Left forelimb (tissue), 1 donor: Measurements from ENCODE around the gene GSDMA.
A peak's percentile ranks its signal among the peaks of the same experiment; 100 is the strongest.

Experiments
- DNase-seq: peaks from one replicate; pipeline ENCODE4 v3.0.0-alpha.2; 2018; ENCODE audit warnings: low spot score

Gene GSDMA, protein sequence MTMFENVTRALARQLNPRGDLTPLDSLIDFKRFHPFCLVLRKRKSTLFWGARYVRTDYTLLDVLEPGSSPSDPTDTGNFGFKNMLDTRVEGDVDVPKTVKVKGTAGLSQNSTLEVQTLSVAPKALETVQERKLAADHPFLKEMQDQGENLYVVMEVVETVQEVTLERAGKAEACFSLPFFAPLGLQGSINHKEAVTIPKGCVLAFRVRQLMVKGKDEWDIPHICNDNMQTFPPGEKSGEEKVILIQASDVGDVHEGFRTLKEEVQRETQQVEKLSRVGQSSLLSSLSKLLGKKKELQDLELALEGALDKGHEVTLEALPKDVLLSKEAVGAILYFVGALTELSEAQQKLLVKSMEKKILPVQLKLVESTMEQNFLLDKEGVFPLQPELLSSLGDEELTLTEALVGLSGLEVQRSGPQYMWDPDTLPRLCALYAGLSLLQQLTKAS

DNA sequence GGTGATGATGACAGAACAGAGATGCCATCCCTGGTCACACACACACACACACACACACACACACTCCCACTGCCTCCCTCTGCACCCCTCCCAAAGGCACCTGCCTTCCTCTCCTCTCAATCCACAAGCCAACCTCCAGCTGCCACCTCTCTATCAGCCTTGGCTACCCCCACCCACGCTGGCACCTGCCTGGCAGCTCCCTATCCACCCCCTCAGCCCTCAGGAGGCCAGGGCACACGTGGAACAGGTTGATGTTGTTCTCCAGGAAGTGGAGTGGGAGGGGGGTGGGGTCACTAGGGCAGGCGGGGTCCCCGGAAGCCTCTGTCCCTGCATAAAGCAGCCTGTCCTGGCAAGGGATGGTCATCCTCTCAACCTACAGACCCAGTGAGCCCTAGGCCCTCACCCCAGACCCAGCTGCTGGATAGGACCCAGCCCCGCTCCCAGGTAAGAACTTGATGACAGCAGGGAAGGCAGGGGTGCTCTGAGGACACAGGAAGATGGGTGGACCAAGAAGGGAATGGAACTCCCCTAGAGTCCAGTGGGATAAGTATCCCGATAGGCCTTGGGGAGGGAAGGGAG is at the start of gene GSDMA:
GSDMA (plus strand) TSS at position 363 of the 579 bp plus-strand sequence. CDS start 2,684 bp downstream, outside the sequence.
- DNase-seq: no peak

DNA sequence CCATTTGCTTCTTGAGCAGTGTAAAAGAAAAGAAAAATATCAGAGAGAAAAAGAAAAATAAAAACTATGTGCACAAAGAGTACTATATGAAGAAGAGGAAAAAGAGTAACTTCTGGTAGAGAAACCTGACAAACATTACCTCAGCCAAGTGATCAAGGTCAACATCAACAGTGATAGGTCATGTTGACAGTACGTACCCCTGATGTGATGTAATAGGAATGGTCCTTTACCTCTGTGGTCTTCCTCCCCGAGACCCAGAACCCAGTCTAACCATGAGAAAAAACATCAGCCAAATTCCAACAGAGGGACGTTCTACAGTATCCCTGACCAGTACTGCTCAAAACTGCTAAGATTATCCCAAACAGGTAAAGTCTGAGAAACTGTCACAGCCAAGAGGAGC is 48.8 kb upstream of the GSDMA start:
- DNase-seq: no peak

DNA sequence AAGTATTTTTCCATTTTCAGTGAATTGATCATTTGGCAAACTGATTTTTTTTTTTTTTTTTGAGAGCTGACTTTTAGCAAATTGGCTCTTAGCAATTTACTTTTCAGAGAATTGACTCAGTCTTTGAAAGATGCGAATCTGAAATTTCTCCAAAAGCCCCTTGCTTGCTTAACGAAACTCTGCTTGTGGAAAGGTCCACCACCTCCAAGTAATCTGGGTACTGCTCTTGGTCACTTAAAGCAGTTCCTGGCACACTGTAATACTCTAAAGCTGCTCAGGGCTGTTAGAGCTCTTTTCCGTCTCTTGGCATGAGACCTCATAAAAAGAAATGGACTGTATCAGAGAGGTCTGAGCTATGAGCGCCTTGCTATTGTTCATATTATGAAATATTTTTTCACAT is 47.2 kb upstream of the GSDMA start:
- DNase-seq: no peak

- no peak for DNase-seq
Measured at GRCh38 chr17:39916918-39917317, 45.9 kb upstream of the GSDMA start.

DNA sequence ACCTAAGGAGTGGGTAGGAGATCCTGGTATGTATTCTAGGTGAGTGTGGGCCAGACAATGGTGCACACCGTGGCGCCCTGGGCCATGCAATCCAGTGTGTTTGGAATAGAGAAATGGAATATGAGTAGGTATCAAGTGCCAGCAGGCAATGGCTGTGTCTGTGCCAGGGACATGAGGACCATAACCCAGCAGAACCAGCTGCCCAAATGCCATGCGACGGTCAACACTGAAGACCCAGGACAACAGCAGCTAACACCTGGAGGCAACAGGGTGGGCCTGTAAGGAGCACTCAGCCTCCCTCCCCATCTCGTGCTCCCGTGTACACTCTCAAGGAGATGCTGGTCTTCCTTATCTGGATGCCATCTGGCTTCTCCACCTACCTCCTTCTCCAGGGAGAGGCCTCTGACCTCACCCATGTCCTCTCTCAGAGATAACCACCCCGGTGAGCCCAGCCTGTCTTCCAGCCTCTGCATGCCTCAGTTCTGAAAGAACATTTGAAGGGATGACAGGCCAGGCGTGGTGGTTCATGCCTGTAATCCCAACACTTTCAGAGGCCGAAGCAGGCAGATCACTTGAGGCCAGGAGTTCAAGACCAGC is 43.6 kb upstream of the GSDMA start:
- no peak for DNase-seq

- DNase-seq: no peak
Measured at GRCh38 chr17:39920218-39921210, 42.3 kb upstream of the GSDMA start.

GRCh38 chr17:39921323-39921722 is 41.5 kb upstream of the GSDMA start:
- no peak for DNase-seq

- no peak for DNase-seq
Measured at GRCh38 chr17:39922006-39922405, 40.8 kb upstream of the GSDMA start.

DNA sequence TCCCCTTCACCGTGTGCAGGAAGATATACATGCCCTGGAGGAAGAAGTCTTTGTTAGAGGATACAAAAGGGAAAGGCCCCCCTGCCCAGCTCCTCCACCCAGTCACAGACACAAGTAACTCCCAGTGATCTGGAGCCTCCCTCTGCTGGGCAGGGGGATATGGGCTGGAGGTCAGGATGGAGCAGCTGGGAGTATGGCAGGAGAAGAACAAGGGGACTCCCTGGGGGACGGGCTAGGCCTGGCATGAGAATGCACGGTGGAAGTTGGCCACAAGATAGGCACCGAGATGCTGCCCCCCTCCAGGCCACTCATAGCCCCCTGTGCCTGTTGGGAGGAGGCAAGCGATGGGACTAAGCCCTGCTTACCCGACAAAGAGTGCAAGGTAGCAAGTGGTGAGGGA is 39.6 kb upstream of the GSDMA start:
- no peak for DNase-seq

GRCh38 chr17:39923836-39924690 is 38.7 kb upstream of the GSDMA start:
- no peak for DNase-seq

DNA sequence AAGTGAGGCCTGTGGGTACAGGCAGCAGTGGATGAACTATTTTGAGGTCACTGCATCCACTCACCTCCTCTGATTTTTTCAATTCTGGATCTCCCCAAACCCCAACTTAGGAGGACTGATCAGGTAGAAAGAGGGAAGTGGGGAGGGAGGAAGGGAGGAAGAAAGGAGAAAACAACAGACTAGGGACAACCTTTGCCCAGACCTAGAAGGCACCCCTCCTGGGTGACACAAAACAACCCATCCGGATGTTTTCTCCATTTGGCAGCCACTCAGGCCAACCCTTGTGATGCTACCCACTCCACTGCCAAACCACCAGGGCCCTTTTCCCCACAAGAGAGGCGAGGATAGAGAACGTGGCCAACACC is 38.1 kb upstream of the GSDMA start:
- DNase-seq: no peak

DNA sequence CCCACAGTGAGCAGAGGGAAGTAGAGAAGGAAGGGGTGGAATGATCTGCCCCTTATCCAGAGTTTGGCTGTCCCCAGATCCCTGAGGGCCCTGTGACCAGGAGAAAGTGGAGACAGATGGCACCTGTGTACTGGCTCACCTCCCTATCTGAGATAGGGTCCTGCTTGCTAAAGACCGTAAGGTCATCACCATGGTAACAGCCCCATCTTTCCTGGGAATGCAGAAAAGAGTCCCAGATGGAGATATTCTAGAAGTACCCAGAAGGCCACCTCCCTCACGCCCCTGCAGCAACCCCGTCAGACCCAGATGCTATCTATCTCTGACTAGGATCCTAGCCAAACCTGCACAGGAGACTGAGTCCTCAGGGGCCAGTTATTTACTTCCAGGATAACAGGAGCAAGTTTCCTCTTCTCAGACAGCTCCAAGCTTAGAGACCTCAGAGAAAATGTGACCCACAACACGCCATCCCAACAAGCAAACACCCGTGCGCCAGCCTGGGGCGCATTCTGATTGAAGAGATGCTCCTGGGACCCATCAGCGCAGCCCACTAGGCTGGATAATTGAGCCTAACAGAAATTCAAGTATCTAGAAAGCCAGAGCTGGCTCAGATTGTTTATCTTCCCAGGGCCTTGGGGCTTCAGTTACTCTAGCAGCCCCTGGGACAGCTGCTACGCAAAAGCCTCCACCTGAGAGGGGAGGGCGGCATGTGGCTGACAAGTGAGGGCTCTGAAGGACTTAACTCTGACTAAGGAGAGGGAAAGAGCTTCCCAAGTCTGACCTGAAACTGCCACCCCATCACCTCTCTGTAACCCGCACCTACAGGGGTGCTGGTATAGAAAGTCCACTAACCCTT is 37.3 kb upstream of the GSDMA start:
- no peak for DNase-seq

- DNase-seq: no peak
Measured at GRCh38 chr17:39926135-39926587, 36.6 kb upstream of the GSDMA start.

GRCh38 chr17:39926588-39927100 is 36.2 kb upstream of the GSDMA start:
- peak; percentile 70 for DNase-seq

DNA sequence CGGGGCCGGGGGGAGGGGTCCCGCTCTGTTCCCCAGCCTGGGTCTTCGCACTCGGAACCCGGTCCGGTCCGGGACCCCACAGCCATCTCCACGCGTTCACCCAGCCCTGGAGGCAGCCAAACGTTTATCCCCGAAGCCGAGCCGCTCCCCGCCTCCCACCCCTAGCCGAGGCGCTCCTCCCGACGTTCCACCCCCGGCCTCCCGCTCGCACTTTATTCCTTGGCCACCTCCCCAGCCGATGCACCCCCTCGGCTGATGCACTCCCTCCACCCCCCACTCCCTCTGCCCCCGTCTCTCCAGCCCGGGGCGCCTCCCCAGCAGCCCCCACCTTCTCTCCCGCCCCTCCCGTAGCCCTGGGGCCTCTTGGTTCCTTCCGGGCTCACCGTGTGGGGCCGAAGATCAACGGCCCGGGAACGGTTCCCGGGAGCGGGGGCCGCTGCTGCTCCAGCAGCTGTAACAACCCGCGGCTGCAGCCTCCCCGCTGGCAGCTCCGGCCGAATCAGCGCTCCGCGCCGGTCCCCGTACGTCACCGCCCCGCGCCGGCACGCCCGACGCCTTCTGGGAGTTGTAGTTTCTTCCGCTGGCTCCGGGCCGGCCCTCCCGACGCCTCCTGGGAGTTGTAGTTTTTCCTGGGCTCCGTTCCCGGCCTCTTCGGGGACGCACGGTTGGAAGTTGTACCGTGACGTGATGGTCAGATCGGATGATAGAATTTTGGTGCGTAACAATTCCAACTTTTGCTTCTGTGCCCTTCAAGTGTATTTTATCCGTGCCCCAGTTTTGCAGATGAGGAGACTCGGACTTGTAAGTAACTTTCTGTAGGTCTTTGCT is 35.5 kb upstream of the GSDMA start, which contains the start of the genes LRRC3C and ORMDL3:
LRRC3C (plus strand) TSS at position 632 of the 828 bp plus-strand sequence. CDS start 13,792 bp downstream, outside the sequence.
ORMDL3 (minus strand) TSS at position 501 of the 828 bp plus-strand sequence. CDS start 3,398 bp downstream, outside the sequence.
- DNase-seq: peak; percentile 98

DNA sequence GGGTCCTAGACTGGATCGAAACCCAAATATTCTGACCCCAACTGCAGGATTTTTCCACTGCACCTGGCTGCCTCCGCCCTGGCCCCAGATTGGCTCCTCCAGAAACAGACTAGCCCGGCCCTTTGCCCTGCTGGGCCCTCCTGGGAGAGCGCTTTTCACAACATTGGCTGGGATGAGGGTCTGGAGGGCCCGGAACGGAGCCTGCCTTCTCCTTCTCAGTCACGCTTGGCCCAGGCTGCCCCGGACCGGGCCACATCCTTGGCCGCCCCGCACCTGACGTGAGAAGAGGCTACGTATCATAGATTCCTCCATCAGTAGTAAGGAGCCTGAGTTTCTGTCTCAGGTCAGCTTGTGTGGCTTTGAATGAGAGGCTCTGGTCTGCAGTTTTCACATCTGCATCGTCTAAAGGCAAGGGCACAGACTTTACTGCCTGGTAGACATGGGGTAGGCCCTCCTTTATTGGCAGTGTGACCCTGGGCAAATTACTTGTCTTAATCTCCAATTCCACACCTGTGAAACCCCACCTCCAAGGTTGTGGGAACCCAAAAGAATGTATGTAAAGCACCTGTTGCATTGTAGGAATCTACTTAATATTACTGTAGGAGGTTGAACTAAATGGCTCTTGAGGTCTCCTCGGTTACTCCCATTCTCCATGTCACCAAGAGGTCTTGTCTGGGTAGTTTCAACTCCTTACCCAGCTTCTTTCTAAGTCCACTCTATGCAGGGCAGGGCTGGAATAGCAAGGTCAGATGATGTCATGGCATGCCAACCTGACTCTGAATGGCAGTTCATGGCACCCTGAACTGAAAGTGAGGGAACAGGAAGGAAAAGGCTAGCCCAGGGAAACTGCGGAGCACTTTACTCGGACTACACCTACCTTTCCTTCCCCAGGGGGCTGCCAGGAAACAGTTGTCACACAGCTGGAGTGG is 34.6 kb upstream of the GSDMA start:
- DNase-seq: no peak

GRCh38 chr17:39928858-39929645 is 33.8 kb upstream of the GSDMA start:
- DNase-seq: no peak
